ENCODE measurements around the gene TM4SF5. TPM values are rescaled to one million over a fixed set of nuclear protein-coding genes. Genes with fewer than 3 reads are reported as not detected.

Gene TM4SF5
- total RNA-seq, 2 donors from 2014 or later, result not detected

- Histone ChIP-seq H3K4me1 (no peaks in the 10 kb centered on the region), H3K9me3 (no peaks in the 10 kb centered on the region), H3K36me3 (no peaks in the 10 kb centered on the region), H3K27me3 (no peaks in the 10 kb centered on the region), H3K4me3 (no peak overlapping the region), H3K27ac (no peak overlapping the region)
- TF ChIP-seq CTCF (IDR thresholded peaks at IDR 0.05), result no peak
- DNase-seq (ENCODE audit: low spot score), result no peak
Observed at GRCh38 chr17:4768298-4768697, 3.4 kb upstream of the TM4SF5 start.

- Histone ChIP-seq H3K4me3 (no peak overlapping the region), H3K27ac (no peak overlapping the region), H3K4me1 (no peaks in the 10 kb centered on the region), H3K36me3 (no peaks in the 10 kb centered on the region), H3K9me3 (no peaks in the 10 kb centered on the region), H3K27me3 (no peaks in the 10 kb centered on the region)
- DNase-seq (ENCODE audit: low spot score), result no peak
- TF ChIP-seq CTCF (IDR thresholded peaks at IDR 0.05), result no peak
Observed at GRCh38 chr17:4769628-4770027, 2.1 kb upstream of the TM4SF5 start.

GRCh38 chr17:4772235-4772613 is 538 bp downstream of the TM4SF5 start:
- Histone ChIP-seq H3K9me3 (no peaks in the 10 kb centered on the region), H3K27ac (no peak overlapping the region), H3K27me3 (no peaks in the 10 kb centered on the region), H3K4me1 (no peaks in the 10 kb centered on the region), H3K4me3 (no peak overlapping the region), H3K36me3 (no peaks in the 10 kb centered on the region)
- DNase-seq (ENCODE audit: low spot score), result no peak
- TF ChIP-seq CTCF (IDR thresholded peaks at IDR 0.05), result no peak

GRCh38 chr17:4777969-4778760 is 6.5 kb downstream of the TM4SF5 start:
- DNase-seq (ENCODE audit: low spot score), result no peak
- Histone ChIP-seq H3K4me3 (no peak overlapping the region), H3K27me3 (no peaks in the 10 kb centered on the region), H3K4me1 (no peaks in the 10 kb centered on the region), H3K9me3 (no peaks in the 10 kb centered on the region), H3K27ac (no peak overlapping the region), H3K36me3 (no peaks in the 10 kb centered on the region)
- TF ChIP-seq CTCF (IDR thresholded peaks at IDR 0.05), result no peak

GRCh38 chr17:4780325-4780955 is 8.8 kb downstream of the TM4SF5 start:
- Histone ChIP-seq H3K27ac (no peak overlapping the region), H3K27me3 (no peaks in the 10 kb centered on the region), H3K4me1 (peaks cover 0 to 5% of the 10 kb centered on the region in 2 donors), H3K4me3 (no peak overlapping the region), H3K9me3 (no peaks in the 10 kb centered on the region), H3K36me3 (no peaks in the 10 kb centered on the region)
- no peak for DNase-seq (ENCODE audit: low spot score)
- TF ChIP-seq CTCF (IDR thresholded peaks at IDR 0.05), result no peak
